ENCODE results near the gene RBM33.
"Not testable (repeated sequence)": the region's sequence is repeated elsewhere in the genome, so short reads cannot be mapped to it uniquely, and the experiment has no call there.

RBM33 gene

DNA sequence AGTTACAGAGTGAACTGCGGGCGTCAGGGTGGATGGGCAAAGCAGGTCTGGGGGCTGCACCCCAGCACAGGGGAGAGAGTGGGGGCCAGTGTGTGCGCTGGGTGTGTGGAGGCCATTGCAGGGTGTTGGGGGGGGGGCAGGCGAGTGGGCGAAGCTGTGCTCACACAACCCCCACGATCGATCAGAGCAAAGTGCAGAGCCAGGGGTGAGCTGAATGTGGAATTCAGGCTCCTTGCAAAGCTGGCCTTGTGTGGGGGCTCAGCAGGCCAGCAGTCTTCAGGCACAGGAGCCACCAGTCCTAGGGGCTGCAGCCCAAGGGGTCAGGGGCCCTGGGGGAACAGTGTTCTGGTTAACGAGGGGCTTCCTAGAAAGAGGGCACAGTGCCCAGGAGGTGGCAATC is 168.7 kb downstream of the RBM33 start:
- DNase-seq, result no peak

GRCh38 chr7:155813546-155814315 is 169.3 kb downstream of the RBM33 start:
- DNase-seq, result no peak

- DNase-seq, result no peak
These were observed 170.1 kb downstream of the RBM33 start for GRCh38 chr7:155814316-155815276.

- DNase-seq, result peak; percentile 24
These were observed 171.1 kb downstream of the RBM33 start for GRCh38 chr7:155815332-155816191.

- DNase-seq, result no peak
These were observed 171.7 kb downstream of the RBM33 start for GRCh38 chr7:155816192-155816508.

DNA sequence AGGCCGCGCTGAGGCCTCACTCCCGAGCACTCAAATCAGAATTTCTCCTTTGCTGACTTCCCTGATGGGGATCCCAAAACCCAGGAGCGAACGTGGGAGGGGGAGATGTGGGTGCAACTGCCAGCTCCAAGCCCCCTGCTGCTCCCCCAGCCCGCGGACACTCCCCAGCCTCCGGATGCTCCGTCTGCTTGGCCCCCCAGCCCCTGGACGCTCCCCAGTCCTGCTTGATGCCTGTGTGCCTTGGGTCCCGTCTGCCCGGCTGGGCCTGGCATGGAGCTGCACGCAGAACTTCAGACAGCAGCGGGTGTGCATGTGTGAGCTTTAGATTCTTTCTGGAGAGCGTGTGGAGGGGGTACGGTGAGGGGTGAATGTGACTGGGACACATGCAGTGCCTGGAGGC is 172.5 kb downstream of the RBM33 start:
- no peak for DNase-seq

DNA sequence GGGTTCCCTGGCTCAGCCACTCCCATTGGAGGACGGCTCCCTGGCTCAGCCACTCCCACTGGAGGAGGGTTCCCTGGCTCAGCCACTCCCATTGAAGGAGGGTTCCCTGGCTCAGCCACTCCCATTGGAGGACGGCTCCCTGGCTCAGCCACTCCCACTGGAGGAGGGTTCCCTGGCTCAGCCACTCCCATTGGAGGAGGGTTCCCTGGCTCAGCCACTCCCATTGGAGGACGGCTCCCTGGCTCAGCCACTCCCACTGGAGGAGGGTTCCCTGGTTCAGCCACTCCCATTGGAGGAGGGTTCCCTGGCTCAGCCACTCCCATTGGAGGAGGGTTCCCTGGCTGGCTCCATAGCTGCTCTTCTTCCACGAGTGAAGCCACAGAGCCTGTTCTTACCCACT is 173.1 kb downstream of the RBM33 start:
- DNase-seq, result not testable (repeated sequence)

DNA sequence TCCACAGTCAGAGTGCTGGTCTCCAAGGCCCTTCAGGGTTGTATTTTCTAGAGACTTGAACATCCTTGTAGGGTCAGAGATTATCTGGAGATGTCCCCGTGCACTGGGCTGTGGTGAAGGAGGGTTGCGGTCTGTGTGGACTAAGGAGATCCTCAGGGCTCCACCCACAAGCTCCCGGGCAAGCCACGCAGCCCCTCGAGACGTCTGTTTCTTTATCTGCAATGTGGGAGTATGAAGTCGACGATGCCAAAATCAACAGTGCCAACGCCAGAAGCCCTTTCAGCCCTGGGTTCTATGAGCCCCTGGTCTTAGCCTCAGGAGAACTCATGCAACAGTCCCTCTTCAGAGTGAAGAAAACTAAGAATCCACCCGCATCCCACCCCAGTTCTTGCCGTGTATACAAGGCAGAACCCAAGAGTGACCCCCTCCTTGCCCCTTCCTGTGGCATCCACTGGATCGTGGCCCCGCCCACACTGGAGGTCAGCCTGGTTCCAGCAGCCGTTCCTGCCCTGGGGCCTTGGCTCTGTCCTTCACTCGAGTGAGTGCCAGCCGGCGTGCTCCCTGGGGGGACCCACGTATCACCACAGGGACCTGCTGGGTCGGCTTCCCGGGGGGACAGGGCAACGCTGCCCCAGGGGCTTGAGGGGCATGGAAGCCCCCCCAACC is 173.8 kb downstream of the RBM33 start:
- no peak for DNase-seq

DNA sequence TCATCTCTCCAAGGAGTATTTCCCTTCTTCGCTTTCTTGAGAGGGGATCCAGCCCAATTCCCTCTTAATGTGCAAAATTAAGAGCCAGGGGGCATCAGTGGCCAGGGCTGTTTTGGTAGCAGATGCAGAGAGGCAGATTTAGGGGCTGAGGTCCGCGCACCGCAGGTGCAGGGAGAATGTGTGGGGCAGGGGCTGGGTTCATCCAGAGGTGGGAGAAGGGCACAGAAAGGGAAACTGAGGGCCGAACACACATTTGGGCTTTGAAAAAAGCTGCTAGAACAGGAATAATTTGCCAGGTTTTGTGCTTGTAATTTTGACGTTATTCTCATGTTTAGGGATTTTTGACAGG is 174.3 kb downstream of the RBM33 start:
- DNase-seq, result no peak

GRCh38 chr7:155819186-155819585 is 174.7 kb downstream of the RBM33 start:
- DNase-seq, result no peak

DNA sequence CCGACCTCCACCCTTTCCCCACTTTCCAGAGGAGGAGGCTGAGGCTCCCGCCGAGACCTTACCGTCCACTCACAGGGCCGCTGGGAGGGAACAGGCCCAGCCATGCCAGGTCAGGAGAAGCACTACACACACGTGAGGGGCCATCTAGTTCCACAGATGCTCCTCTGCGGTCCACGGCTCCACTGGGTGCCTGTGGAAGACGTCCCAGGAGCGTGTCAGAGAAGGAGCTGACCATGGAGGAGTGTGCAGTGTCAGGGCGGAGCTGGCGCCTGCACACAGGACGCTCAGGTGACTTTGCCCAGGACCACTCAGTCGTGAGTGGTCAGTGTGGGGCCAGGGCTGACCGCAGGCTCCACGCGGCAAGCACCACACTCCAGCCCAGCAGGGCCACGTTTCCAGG is 175.8 kb downstream of the RBM33 start:
- no peak for DNase-seq

DNA sequence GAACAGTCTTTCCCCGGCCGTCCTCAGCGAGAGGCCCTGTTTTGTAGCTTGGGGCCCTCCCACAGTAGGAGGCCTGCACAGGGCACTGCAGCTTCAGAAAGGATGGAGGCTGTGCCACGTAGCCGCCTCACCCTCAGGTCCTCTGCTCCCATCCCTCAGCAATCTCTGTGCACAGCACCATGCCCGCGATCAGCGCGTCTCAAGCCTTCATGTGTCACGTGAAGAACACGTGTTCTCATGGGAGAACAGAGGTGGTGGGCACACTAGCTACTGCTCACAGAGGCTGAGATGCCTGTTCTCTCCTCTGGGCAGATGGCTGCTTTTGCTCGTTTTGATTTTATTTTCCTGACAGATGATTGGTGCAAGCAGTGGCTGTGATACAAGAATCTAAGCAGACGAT is 176.3 kb downstream of the RBM33 start:
- no peak for DNase-seq

GRCh38 chr7:155821851-155822250 is 177.4 kb downstream of the RBM33 start:
- no peak for DNase-seq

GRCh38 chr7:155824227-155824886 is 179.9 kb downstream of the RBM33 start:
- DNase-seq, result no peak

DNA sequence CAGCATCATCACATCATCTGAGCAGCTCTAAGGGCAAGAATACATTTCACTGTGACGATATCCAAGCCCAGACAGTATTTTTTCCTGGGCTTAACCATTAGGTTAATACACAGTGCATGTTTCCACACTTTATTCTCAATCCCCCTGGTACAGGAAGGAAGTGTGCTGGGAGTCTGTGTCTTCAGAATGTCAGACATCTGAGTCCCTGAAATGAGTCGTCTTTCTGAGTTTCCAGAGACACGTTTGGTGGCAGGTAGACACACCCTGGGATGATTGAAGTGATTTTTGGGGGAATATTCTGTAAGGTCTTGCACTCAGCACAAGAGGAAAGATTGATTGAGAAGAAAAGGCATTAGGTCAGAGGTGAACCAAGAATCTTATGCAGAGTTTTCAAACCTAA is 180.9 kb downstream of the RBM33 start:
- DNase-seq, result no peak

- no peak for DNase-seq
These were observed 185.5 kb downstream of the RBM33 start for GRCh38 chr7:155829796-155830470.
